Measurements from ENCODE around the gene RABGAP1L. TPM values are rescaled to one million over a fixed set of nuclear protein-coding genes. Genes with fewer than 3 reads are reported as not detected.

The RABGAP1L gene
- total and polyA plus RNA-seq, 2 of the 8 experiments (the other 6 are each of a cell fraction or from before 2014, with no cell fraction given): 33.3 to 156 TPM

DNA sequence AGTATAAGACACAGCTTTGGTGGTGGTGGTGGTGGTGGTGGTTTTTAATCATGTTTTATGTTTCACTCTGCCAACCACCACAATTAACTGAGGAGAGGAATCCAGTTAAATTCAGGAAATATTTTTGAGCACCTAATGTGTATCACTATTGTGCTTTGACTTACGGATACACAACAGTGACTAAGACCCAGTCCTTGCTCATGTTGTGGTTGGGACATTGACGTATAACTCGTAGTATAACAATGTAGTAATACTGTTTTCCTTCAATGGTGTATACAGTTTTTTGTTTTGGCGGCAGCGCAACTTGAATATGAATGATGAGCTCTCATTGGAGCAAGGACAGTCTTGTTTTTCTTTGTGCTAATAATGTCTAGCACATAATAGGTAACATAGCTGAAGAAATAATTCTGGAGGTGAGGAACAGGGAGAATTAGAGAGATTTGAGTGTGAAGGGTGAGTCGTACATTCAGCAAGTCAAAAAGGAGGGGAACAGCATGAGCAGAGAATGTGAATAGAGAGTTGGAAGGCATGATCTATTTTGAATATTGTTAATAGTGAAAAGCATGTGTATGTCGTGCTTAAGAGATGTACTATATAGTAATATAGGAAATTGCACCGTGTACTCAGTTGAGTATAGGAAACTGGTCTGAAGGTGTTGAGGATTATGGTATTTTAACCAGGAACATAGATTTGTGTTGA is 845.9 kb downstream of the RABGAP1L start (continued):
- TF ChIP-seq, protein P1, sequence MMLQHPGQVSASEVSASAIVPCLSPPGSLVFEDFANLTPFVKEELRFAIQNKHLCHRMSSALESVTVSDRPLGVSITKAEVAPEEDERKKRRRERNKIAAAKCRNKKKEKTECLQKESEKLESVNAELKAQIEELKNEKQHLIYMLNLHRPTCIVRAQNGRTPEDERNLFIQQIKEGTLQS (IDR thresholded peaks at IDR 0.05; ENCODE audit: insufficient read depth, low read depth, low read length): no peak
- no peak for TF ChIP-seq TCF12 (IDR thresholded peaks at IDR 0.05; ENCODE audit: low read depth, low read length)
- no peak for TF ChIP-seq BCL11A (IDR thresholded peaks at IDR 0.05; ENCODE audit: low read depth in 2 of 2, low read length in 2 of 2)
- no peak for TF ChIP-seq GABPA (IDR thresholded peaks at IDR 0.05; ENCODE audit: borderline replicate concordance, insufficient read depth, low read length)
- no peak for TF ChIP-seq KDM1A (IDR thresholded peaks at IDR 0.05; ENCODE audit: borderline replicate concordance, low read length)

Data from H1 (cell line).